GM12878 (cell line): ENCODE data around the gene TJAP1. TPM values are rescaled to one million over a fixed set of nuclear protein-coding genes. Genes with fewer than 3 reads are reported as not detected.

Experiments used
- ATAC-seq: fragments of 200-7000 bp; cut with Tn5 transposase; 3 replicates; pipeline ENCODE4 v1.9.1; 2020; ENCODE audit warnings: mild to moderate bottlenecking, moderate library complexity
- BruUV-seq: library from RNA; stranded (reverse); fragments of 400-500 nt; replicated peaks from 2 replicates; lab custom pipeline; 2021; lab: Mats Ljungman, UMichigan
- CTCF ChIA-PET: fragments of 300-600 bp; sonication (Branson Sonifier 250); formaldehyde crosslinking; extraction: SDS; loops from one replicate; lab custom pipeline; 2021; ENCODE audit warnings: inconsistent platforms; lab: Yijun Ruan, JAX
- POLR2A ChIA-PET: fragments of 350-600 bp; formaldehyde crosslinking; extraction: SDS; loops from one replicate; lab custom pipeline; 2021; ENCODE audit warnings: inconsistent platforms; lab: Charles Lee
- RAD21 ChIA-PET: fragments of 300-600 bp; sonication (Branson Sonifier 250); formaldehyde crosslinking; loops from one replicate; lab custom pipeline; 2023; ENCODE audit warnings: antibody characterized with exemption; ENCODE audit not compliant: unreplicated experiment; lab: Charles Lee
- SMC1A ChIA-PET: fragments of 300-600 bp; sonication (Branson Sonifier 250); formaldehyde crosslinking; loops from one replicate; lab custom pipeline; 2023; ENCODE audit not compliant: unreplicated experiment, uncharacterized antibody; lab: Charles Lee
- DNase-seq: peaks from one replicate; pipeline ENCODE4 v3.0.0-alpha.2; 2011; ENCODE audit warnings: low read depth, low spot score
- FAIRE-seq: peaks from 3 replicates; lab custom pipeline; 2011; peaks lifted over from hg19 to GRCh38; lab: Jason Lieb, UNC
- H2AFZ ChIP-seq: 2 replicates; pipeline ENCODE4 v1.6.0; 2011; ENCODE audit warnings: low read depth, low read length, control low read depth; ENCODE audit not compliant: control insufficient read depth
- H3K27ac ChIP-seq: 2 replicates; pipeline ENCODE4 v1.5.1; 2011; ENCODE audit warnings: control low read depth; ENCODE audit not compliant: control insufficient read depth, insufficient read depth
- H3K27me3 ChIP-seq, 2 experiments: replicated peaks in 1 of 2; 2 replicates each; pipeline versions ENCODE4 v1.6.0 to v1.6.1; 2011; ENCODE audit warnings: low read length in 1 of 2; ENCODE audit not compliant: control insufficient read depth in 2 of 2, insufficient read depth in 2 of 2
- H3K36me3 ChIP-seq, 2 experiments: 2 replicates each; pipeline ENCODE4 v1.5.1; 2011; ENCODE audit warnings: low read length in 1 of 2; ENCODE audit not compliant: control insufficient read depth in 2 of 2, insufficient read depth in 2 of 2
- H3K4me1 ChIP-seq: 2 replicates; pipeline ENCODE4 v1.6.1; 2011; ENCODE audit warnings: mild to moderate bottlenecking, low read length, moderate library complexity, mixed read lengths; ENCODE audit not compliant: control insufficient read depth, insufficient read depth
- H3K4me2 ChIP-seq: 2 replicates; pipeline ENCODE4 v1.6.0; 2011; ENCODE audit warnings: control low read depth; ENCODE audit not compliant: control insufficient read depth, insufficient read depth
- H3K4me3 ChIP-seq: fragments of 200-600 bp; sonication (generic); 2 replicates; pipeline ENCODE4 v1.5.1; 2016
- H3K79me2 ChIP-seq: 2 replicates; pipeline ENCODE4 v1.6.0; 2011; ENCODE audit warnings: low read length; ENCODE audit not compliant: control insufficient read depth, insufficient read depth
- H3K9ac ChIP-seq: 2 replicates; pipeline ENCODE4 v1.8.0; 2011; ENCODE audit warnings: low read length, control low read depth, mixed read lengths; ENCODE audit not compliant: control insufficient read depth, insufficient read depth
- H3K9me3 ChIP-seq: replicated peaks from 3 replicates; pipeline ENCODE4 v1.5.1; 2011; ENCODE audit warnings: mild to moderate bottlenecking, low read length; ENCODE audit not compliant: control insufficient read depth, insufficient read depth
- H4K20me1 ChIP-seq: 2 replicates; pipeline ENCODE4 v1.6.0; 2011; ENCODE audit not compliant: control insufficient read depth, insufficient read depth
- ASH2L ChIP-seq: fragments of 300-600, 200-600 bp; sonication (generic); IDR thresholded peaks from 2 replicates; pipeline ENCODE4 v1.6.1; 2017; ENCODE audit warnings: low read depth, mild to moderate bottlenecking, borderline replicate concordance
- BRCA1 ChIP-seq: IDR thresholded peaks from 2 replicates; pipeline ENCODE4 v1.6.1; 2011; ENCODE audit warnings: low read depth, low read length, improper control_type of control experiment
- CHD4 ChIP-seq: fragments of 200-600 bp; sonication (generic); IDR thresholded peaks from 2 replicates; pipeline ENCODE4 v1.6.1; 2016; ENCODE audit warnings: mild to moderate bottlenecking
- KLF5 ChIP-seq: fragments of 450-650 bp; IDR thresholded peaks from 2 replicates; pipeline ENCODE4 v1.6.1; 2014; ENCODE audit warnings: mild to moderate bottlenecking; ENCODE audit not compliant: partially characterized antibody
- MTA2 ChIP-seq: fragments of 450-650 bp; IDR thresholded peaks from 2 replicates; pipeline ENCODE4 v1.6.1; 2016; ENCODE audit warnings: low read depth, mild to moderate bottlenecking, moderate library complexity
- NBN ChIP-seq: fragments of 450-650 bp; IDR thresholded peaks from 2 replicates; pipeline ENCODE4 v1.6.1; 2016
- NFYB ChIP-seq: IDR thresholded peaks from 2 replicates; pipeline ENCODE4 v1.6.1; 2011; ENCODE audit warnings: low read depth, mild to moderate bottlenecking, low read length, improper control_type of control experiment, moderate library complexity; ENCODE audit not compliant: insufficient read depth
- SMARCA5 ChIP-seq: fragments of 450-650 bp; IDR thresholded peaks from 2 replicates; pipeline ENCODE4 v1.6.1; 2017; ENCODE audit warnings: mild to moderate bottlenecking
- WRNIP1 ChIP-seq: IDR thresholded peaks from 2 replicates; pipeline ENCODE4 v1.6.1; 2011; ENCODE audit warnings: low read depth, low read length, improper control_type of control experiment, borderline replicate concordance
- YBX1 ChIP-seq: fragments of 450-650 bp; IDR thresholded peaks from 2 replicates; pipeline ENCODE4 v1.6.1; 2016; ENCODE audit warnings: antibody characterized with exemption
- ZNF24 ChIP-seq: fragments of 450-650 bp; IDR thresholded peaks from 2 replicates; pipeline ENCODE4 v1.6.1; 2017; ENCODE audit warnings: antibody characterized with exemption, mild to moderate bottlenecking
- ZNF622 ChIP-seq: fragments of 450-650 bp; IDR thresholded peaks from 2 replicates; pipeline ENCODE4 v1.6.1; 2017; ENCODE audit warnings: mild to moderate bottlenecking, inconsistent platforms
- WGBS: methylation state at CpG from one replicate; pipeline ENCODE4 v1.1.6; 2016; ENCODE audit warnings: low lambda C conversion rate; ENCODE audit not compliant: insufficient replicate concordance, insufficient coverage; ENCODE audit errors: missing lambda C conversion rate; 5-methylcytosine and 5-hydroxymethylcytosine counted together
- in situ Hi-C: fragments of 300-500 bp; cut with MboI; formaldehyde crosslinking; loops from 9 replicates; pipeline ENCODE4 v1.14.3; 2018; ENCODE audit warnings: mixed read lengths
- intact Hi-C: fragments of 100-400 bp; cut with micrococcal nuclease; formaldehyde crosslinking; loops from one replicate; pipeline ENCODE4 v1.14.2; 2022; ENCODE audit not compliant: unreplicated experiment
- polyA plus RNA-seq, 11 experiments: library from polyadenylated mRNA; depleted of rRNA in 4 of 11; unstranded in 6 of 11; stranded (reverse) in 5 of 11; fragments of >200 nt; fragmentation: Nextera tagmentation in 4 of 11; fragmentation: Illumina TruSeq in 1 of 11; extraction: Ambion mirVana in 4 of 11; extraction: Trizol in 1 of 11; gene quantifications; 1 replicate in 1 of 11; 2 replicates in 10 of 11; pipeline versions ENCODE4 v1.2.1 to v1.2.3, GENCODE V29; 2011 to 2016; ENCODE audit warnings: inconsistent platforms in 2 of 11, missing spikeins in 2 of 11, low read depth in 1 of 11
- total RNA-seq, 4 experiments: library from RNA; depleted of rRNA in 3 of 4; stranded (reverse); fragments of >200 nt in 3 of 4; fragmentation: Illumina TruSeq in 1 of 4; extraction: Trizol in 1 of 4; gene quantifications; 2 replicates each; pipeline versions ENCODE4 v1.2.1 to v1.2.3, GENCODE V29; 2013 to 2021
- TF ChIP-seq, protein P1 (sequence below): IDR thresholded peaks from 2 replicates; pipeline ENCODE4 v1.6.1; 2012; ENCODE audit warnings: improper control_type of control experiment, low read depth, low read length; ENCODE audit not compliant: insufficient replicate concordance
- TF ChIP-seq, protein P2 (sequence below): fragments of 450-650 bp; IDR thresholded peaks from 2 replicates; pipeline ENCODE4 v1.6.1; 2017; ENCODE audit warnings: mild to moderate bottlenecking

Gene TJAP1
- total and polyA plus RNA-seq, 10 of the 15 experiments (the other 5 are each of a cell fraction or from before 2014, with no cell fraction given): 0.11 to 22.6 (median 12.8) TPM

DNA sequence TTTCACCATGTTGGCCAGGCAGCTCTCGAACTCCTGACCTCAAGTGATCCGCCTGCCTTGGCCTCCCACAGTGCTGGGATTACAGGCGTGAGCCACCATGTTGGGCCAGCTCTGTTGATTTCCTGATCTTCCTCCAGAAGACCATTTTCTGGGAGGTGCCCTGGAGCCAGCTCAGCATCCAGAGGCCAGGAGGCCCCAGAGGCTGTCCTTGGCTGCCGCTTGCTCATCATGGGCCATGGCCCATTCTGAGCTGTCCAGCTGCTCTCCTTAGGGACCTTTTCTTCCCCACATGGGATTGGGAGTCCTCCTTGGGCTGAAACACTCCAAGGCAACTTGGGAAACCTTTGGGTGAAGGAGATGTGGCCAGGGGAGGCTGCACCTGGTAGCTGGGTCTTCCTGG lies 17.4 kb downstream of the TJAP1 start:
- H3K27me3 ChIP-seq: no peaks in the 10 kb centered on the region
- peaks cover 3 to 6% of the 10 kb centered on the region in 2 experiments; a peak in 3 of 4 replicates for H3K36me3 ChIP-seq
- H3K27ac ChIP-seq: no peak overlapping the region
- no peak overlapping the region for H3K9ac ChIP-seq
- BruUV-seq: no TSS peak
- ChIA-PET CTCF (interaction anchor here (1.0 to 7.6 kb wide), 4 partner anchors 12 to 231 kb away, joined by 3 to 70 read pairs (median 4); partner anchors contain the start of gene LRRC73), RAD21 (interaction anchor here (1.1 kb wide), 1 partner anchor 13 kb away, joined by 4 read pairs; no protein-coding TSS in a partner anchor), POLR2A (interaction anchor here (0.5 to 0.7 kb wide), 2 partner anchors 52 to 715 kb away, joined by 3 to 6 read pairs; no protein-coding TSS in a partner anchor), SMC1A (interaction anchor here (0.5 to 1.7 kb wide), 4 partner anchors 9 to 105 kb away, joined by 3 to 5 read pairs (median 4); no protein-coding TSS in a partner anchor)
- in situ Hi-C loops (no loop called here), intact Hi-C loops (no loop called here)
- no peak overlapping the region for H3K4me2 ChIP-seq
- ATAC-seq (no peak), DNase-seq (no peak), FAIRE-seq (no peak)
- no peak overlapping the region for H3K4me3 ChIP-seq
- TF ChIP-seq KLF5 (no peak), MTA2 (no peak), ZNF622 (no peak), ZNF24 (no peak), WRNIP1 (no peak), YBX1 (no peak), ASH2L (no peak), NFYB (no peak), NBN (no peak), SMARCA5 (no peak), CHD4 (no peak), BRCA1 (no peak)
- TF ChIP-seq, protein P1, sequence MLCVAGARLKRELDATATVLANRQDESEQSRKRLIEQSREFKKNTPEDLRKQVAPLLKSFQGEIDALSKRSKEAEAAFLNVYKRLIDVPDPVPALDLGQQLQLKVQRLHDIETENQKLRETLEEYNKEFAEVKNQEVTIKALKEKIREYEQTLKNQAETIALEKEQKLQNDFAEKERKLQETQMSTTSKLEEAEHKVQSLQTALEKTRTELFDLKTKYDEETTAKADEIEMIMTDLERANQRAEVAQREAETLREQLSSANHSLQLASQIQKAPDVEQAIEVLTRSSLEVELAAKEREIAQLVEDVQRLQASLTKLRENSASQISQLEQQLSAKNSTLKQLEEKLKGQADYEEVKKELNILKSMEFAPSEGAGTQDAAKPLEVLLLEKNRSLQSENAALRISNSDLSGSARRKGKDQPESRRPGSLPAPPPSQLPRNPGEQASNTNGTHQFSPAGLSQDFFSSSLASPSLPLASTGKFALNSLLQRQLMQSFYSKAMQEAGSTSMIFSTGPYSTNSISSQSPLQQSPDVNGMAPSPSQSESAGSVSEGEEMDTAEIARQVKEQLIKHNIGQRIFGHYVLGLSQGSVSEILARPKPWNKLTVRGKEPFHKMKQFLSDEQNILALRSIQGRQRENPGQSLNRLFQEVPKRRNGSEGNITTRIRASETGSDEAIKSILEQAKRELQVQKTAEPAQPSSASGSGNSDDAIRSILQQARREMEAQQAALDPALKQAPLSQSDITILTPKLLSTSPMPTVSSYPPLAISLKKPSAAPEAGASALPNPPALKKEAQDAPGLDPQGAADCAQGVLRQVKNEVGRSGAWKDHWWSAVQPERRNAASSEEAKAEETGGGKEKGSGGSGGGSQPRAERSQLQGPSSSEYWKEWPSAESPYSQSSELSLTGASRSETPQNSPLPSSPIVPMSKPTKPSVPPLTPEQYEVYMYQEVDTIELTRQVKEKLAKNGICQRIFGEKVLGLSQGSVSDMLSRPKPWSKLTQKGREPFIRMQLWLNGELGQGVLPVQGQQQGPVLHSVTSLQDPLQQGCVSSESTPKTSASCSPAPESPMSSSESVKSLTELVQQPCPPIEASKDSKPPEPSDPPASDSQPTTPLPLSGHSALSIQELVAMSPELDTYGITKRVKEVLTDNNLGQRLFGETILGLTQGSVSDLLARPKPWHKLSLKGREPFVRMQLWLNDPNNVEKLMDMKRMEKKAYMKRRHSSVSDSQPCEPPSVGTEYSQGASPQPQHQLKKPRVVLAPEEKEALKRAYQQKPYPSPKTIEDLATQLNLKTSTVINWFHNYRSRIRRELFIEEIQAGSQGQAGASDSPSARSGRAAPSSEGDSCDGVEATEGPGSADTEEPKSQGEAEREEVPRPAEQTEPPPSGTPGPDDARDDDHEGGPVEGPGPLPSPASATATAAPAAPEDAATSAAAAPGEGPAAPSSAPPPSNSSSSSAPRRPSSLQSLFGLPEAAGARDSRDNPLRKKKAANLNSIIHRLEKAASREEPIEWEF: no peak
- TF ChIP-seq, protein P2, sequence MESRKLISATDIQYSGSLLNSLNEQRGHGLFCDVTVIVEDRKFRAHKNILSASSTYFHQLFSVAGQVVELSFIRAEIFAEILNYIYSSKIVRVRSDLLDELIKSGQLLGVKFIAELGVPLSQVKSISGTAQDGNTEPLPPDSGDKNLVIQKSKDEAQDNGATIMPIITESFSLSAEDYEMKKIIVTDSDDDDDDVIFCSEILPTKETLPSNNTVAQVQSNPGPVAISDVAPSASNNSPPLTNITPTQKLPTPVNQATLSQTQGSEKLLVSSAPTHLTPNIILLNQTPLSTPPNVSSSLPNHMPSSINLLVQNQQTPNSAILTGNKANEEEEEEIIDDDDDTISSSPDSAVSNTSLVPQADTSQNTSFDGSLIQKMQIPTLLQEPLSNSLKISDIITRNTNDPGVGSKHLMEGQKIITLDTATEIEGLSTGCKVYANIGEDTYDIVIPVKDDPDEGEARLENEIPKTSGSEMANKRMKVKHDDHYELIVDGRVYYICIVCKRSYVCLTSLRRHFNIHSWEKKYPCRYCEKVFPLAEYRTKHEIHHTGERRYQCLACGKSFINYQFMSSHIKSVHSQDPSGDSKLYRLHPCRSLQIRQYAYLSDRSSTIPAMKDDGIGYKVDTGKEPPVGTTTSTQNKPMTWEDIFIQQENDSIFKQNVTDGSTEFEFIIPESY: no peak
- no peak overlapping the region for H2AFZ ChIP-seq
- H4K20me1 ChIP-seq: no peaks in the 10 kb centered on the region; the same call in 1 of the 2 replicates
- no peaks in the 10 kb centered on the region for H3K9me3 ChIP-seq
- WGBS: 94% methylated on average over 4 of the region's 4 CpGs
- H3K79me2 ChIP-seq: no peaks in the 10 kb centered on the region
- H3K4me1 ChIP-seq: no peaks in the 10 kb centered on the region
